ENCODE data around the gene TMEM38B. TPM values are rescaled to one million over a fixed set of nuclear protein-coding genes. Genes with fewer than 3 reads are reported as not detected.
"Not testable (repeated sequence)": the region's sequence is repeated elsewhere in the genome, so short reads cannot be mapped to it uniquely, and the experiment has no call there.

TMEM38B gene
- total RNA-seq, 6 experiments from 2014 or later = 10.0 to 13.2 (median 11.5) TPM

DNA sequence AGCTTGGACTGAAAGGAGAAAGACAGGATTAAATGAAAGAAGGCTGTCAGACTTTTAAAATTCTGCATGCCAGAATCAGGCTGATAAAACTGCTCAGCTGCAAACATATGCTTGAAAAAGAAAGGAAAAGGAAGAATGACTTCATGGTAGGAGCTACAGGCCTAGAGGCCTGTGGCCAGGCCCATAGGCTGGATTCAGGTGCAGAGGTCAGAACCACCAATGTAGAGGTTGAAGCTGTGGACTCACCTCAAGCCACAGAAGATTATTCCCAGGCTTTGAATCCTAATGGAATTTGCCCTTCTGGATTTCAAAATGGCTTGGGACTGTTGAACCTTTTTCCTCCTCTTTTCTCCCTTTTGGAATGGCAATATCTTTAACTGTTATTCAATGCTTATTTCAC, 47.7 kb downstream of the TMEM38B start:
- no peak for DNase-seq
- Mint-ChIP-seq H3K27me3 (ENCODE audit: insufficient read depth) (no peaks in the 10 kb centered on the region), H3K36me3 (ENCODE audit: low read depth) (0 out of 2 replicates have a peak, but pooled peaks cover under 1% of the 10 kb centered on the region), H3K4me3 (no peak overlapping the region), H3K4me1 (ENCODE audit: low read depth) (no peaks in the 10 kb centered on the region), H3K27ac (no peak overlapping the region), H3K9me3 (no peaks in the 10 kb centered on the region)
- TF ChIP-seq, protein P1, sequence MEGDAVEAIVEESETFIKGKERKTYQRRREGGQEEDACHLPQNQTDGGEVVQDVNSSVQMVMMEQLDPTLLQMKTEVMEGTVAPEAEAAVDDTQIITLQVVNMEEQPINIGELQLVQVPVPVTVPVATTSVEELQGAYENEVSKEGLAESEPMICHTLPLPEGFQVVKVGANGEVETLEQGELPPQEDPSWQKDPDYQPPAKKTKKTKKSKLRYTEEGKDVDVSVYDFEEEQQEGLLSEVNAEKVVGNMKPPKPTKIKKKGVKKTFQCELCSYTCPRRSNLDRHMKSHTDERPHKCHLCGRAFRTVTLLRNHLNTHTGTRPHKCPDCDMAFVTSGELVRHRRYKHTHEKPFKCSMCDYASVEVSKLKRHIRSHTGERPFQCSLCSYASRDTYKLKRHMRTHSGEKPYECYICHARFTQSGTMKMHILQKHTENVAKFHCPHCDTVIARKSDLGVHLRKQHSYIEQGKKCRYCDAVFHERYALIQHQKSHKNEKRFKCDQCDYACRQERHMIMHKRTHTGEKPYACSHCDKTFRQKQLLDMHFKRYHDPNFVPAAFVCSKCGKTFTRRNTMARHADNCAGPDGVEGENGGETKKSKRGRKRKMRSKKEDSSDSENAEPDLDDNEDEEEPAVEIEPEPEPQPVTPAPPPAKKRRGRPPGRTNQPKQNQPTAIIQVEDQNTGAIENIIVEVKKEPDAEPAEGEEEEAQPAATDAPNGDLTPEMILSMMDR (IDR thresholded peaks at IDR 0.05) = no peak

DNA sequence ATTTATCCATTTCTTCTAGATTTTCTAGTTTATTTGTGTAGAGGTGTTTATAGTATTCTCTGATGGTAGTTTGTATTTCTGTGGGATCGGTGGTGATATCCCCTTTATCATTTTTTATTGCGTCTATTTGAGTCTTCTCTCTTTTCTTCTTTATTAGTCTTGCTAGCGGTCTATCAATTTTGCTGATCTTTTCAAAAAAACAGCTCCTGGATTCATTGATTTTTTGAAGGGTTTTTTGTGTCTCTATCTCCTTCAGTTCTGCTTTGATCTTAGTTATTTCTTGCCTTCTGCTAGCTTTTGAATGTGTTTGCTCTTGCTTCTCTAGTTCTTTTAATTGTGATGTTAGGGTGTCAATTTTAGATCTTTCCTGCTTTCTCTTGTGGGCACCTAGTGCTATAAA, 53.0 kb downstream of the TMEM38B start:
- H3K27ac Mint-ChIP-seq; H3K9me3 Mint-ChIP-seq; H3K4me1 Mint-ChIP-seq (ENCODE audit: low read depth); DNase-seq; H3K4me3 Mint-ChIP-seq; H3K27me3 Mint-ChIP-seq (ENCODE audit: insufficient read depth): not testable (repeated sequence)
- H3K36me3 Mint-ChIP-seq (ENCODE audit: low read depth) = peaks cover 15% of the 10 kb centered on the region

DNA sequence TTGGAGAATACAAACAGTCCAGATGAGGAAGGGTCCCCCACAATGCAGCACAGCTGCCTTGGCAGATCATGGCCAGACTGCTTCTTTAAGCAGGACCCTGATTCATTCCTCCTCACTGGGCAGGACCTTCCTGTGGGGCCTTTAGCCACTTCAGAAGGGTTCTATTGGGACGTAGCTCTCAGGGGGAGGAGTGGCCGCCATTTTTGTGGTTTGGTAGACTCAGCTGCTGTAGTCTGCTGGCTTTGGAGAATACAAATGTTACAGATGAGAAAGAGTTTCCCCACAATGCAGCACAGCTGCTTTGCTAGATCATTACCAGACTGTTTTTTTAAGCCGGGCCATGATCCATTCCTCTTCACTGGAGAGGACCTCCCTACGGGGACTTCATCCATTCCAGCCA, 57.4 kb downstream of the TMEM38B start:
- TF ChIP-seq, protein P1 (IDR thresholded peaks at IDR 0.05) = no peak

DNA sequence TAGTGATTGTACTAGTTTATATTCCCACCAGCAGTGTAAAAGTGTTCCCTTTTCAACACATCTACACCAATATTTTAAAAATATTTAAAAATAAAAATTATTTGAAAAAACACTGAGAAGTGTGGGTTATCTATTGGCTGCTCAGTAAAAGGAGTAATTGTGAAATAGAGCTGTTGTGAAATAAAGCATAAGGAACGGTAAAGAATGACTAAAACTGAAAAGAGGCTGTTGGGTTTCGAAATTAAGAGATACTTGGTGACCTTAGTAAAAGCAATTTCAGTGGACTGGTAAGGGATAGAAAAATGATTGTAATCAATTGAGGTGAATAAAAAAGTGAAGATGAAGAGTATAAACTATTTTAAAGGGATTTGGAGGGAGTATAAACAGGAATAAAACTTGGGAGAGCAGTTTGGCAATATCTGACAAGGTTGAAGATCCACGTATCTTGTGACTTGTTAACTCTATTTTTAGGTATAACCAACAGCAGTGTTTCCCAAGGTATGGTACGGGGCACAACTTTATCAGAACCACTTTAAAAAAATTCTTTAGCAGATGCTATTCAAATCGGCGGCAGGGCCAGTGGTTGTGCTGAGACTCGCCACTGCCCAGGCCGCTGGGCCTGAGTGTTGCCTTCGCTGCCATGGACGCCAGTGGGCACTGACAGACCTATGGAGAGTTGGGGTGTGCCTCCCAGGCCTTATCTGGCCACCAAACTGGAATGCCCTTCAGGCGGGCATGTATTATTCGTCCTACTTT, 63.3 kb downstream of the TMEM38B start:
- DNase-seq = no peak
- peaks cover 11% of the 10 kb centered on the region for H3K36me3 Mint-ChIP-seq (ENCODE audit: low read depth)
- no peaks in the 10 kb centered on the region for H3K4me1 Mint-ChIP-seq (ENCODE audit: low read depth)
- peaks cover 21% of the 10 kb centered on the region for H3K9me3 Mint-ChIP-seq
- no peak overlapping the region for H3K27ac Mint-ChIP-seq
- TF ChIP-seq, protein P1 (IDR thresholded peaks at IDR 0.05) = no peak
- H3K4me3 Mint-ChIP-seq = no peak overlapping the region
- H3K27me3 Mint-ChIP-seq (ENCODE audit: insufficient read depth) = no peaks in the 10 kb centered on the region

More for the DNA sequence above, 57.4 kb downstream of the TMEM38B start:
- peaks cover 29% of the 10 kb centered on the region for H3K36me3 Mint-ChIP-seq (ENCODE audit: low read depth)
- H3K4me3 Mint-ChIP-seq = no peak overlapping the region
- no peak for DNase-seq
- H3K9me3 Mint-ChIP-seq = peaks cover 21% of the 10 kb centered on the region
- no peaks in the 10 kb centered on the region for H3K27me3 Mint-ChIP-seq (ENCODE audit: insufficient read depth)
- no peak overlapping the region for H3K27ac Mint-ChIP-seq
- H3K4me1 Mint-ChIP-seq (ENCODE audit: low read depth) = no peaks in the 10 kb centered on the region

DNA sequence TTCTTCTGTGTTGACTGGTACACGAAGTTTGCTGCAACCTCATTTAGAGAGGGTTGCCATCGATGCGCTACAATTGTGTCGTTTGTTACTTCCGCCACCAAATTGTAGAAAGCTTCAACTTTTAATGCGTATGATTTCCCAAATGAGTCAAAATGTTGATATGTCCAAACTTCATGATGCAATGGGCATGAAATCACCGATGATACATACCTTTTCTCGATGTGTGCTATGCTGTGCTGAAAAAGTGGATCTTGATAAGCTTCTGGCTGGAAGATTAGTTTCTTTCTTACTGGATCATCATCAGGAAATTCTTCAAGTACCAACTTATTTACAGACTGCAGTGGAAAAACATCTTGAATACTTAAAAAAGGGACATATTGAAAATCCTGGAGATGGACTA, 65.7 kb downstream of the TMEM38B start:
- no peak overlapping the region for H3K27ac Mint-ChIP-seq
- DNase-seq = no peak
- no peaks in the 10 kb centered on the region for H3K9me3 Mint-ChIP-seq
- no peaks in the 10 kb centered on the region for H3K4me1 Mint-ChIP-seq (ENCODE audit: low read depth)
- no peaks in the 10 kb centered on the region for H3K27me3 Mint-ChIP-seq (ENCODE audit: insufficient read depth)
- TF ChIP-seq, protein P1 (IDR thresholded peaks at IDR 0.05) = no peak
- H3K36me3 Mint-ChIP-seq (ENCODE audit: low read depth) = no peaks in the 10 kb centered on the region
- no peak overlapping the region for H3K4me3 Mint-ChIP-seq

DNA sequence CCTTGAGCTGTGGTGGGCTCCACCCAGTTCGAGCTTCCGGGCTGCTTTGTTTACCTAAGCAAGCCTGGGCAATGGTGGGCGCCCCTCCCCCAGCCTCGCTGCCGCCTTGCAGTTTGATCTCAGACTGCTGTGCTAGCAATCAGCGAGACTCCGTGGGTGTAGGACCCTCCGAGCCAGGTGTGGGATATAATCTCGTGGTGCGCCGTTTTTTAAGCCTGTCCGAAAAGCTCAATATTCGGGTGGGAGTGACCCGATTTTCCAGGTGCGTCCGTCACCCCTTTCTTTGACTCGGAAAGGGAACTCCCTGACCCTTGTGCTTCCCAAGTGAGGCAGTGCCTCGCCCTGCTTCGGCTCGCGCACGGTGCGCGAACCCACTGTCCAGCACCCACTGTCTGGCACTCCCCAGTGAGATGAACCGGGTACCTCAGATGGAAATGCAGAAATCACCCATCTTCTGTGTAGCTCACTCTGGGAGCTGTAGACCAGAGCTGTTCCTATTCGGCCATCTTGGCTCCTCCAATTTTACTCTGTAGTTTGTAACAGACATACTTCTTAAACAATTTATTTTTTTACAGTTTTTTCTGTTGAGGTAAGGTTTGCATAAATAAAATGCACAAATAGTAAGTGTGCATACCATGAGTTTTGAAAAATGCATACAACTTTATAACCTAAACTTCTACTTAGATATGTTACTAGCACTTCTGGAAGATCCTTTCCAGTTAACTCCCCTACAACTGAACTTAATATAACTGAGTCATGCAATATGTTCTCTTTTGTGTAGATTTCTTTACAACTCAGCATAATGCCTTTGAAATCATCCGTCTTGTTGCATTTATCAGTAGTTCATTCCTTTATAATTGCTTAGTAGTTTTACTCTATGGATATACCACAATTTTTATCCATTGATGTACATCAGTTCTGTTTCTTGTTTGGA, 88.5 kb downstream of the TMEM38B start:
- H3K4me1 Mint-ChIP-seq (ENCODE audit: low read depth); H3K4me3 Mint-ChIP-seq; H3K27ac Mint-ChIP-seq; DNase-seq; H3K27me3 Mint-ChIP-seq (ENCODE audit: insufficient read depth); H3K36me3 Mint-ChIP-seq (ENCODE audit: low read depth): not testable (repeated sequence)
- peaks cover 16% of the 10 kb centered on the region for H3K9me3 Mint-ChIP-seq

DNA sequence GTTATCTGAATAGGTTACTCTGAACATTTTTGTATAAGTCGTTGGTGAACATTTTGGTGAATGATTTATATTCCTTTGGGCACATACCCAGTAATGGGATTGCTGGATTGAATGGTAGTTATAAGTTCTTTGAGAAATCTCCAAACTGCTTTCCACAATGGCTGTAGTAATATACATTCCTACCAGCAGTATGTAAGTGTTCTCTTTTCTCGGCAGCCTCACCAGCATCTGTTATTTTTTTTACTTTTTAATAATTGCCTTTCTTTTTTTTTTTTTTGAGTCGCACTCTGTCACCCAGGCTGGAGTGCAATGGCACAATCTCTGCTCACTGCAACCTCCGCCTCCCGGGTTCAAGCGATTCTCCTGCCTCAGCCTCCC, 89.1 kb downstream of the TMEM38B start:
- H3K9me3 Mint-ChIP-seq = peaks cover 16% of the 10 kb centered on the region
- H3K27me3 Mint-ChIP-seq (ENCODE audit: insufficient read depth); H3K4me1 Mint-ChIP-seq (ENCODE audit: low read depth); H3K36me3 Mint-ChIP-seq (ENCODE audit: low read depth); H3K27ac Mint-ChIP-seq; DNase-seq; H3K4me3 Mint-ChIP-seq: not testable (repeated sequence)

DNA sequence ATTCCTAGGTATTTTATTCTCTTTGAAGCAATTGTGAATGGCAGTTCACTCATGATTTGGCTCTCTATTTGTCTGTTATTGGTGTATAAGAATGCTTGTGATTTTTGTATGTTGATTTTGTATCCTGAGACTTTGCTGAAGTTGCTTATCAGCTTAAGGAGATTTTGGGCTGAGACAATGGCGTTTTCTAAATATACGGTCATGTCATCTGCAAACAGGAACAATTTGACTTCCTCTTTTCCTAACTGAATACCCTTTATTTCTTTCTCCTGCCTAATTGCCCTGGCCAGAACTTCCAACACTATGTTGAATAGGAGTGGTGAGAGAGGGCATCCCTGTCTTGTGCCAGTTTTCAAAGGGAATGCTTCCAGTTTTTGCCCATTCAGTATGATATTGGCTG, 92.5 kb downstream of the TMEM38B start:
- not testable (repeated sequence) for H3K36me3 Mint-ChIP-seq (ENCODE audit: low read depth); H3K4me1 Mint-ChIP-seq (ENCODE audit: low read depth); H3K4me3 Mint-ChIP-seq

More for the DNA sequence above, 92.5 kb downstream of the TMEM38B start:
- H3K27me3 Mint-ChIP-seq (ENCODE audit: insufficient read depth); H3K27ac Mint-ChIP-seq; DNase-seq: not testable (repeated sequence)
- peaks cover 37% of the 10 kb centered on the region for H3K9me3 Mint-ChIP-seq

All from HFFc6 (cell line).